ENCODE data around the gene CCT8L2.
"Not testable (repeated sequence)": the region's sequence is repeated elsewhere in the genome, so short reads cannot be mapped to it uniquely, and the experiment has no call there.

The CCT8L2 gene

GRCh38 chr22:16559056-16559955, 33.3 kb downstream of the CCT8L2 start:
- in situ Hi-C loops (cut with MboI; ENCODE audit: low sequenced_read_pairs), result no loop called here

- in situ Hi-C loops (cut with MboI; ENCODE audit: low sequenced_read_pairs), result not testable (repeated sequence)
Measured at GRCh38 chr22:16558376-16558945, 34.1 kb downstream of the CCT8L2 start.

- in situ Hi-C loops (cut with MboI; ENCODE audit: low sequenced_read_pairs), result not testable (repeated sequence)
Measured at GRCh38 chr22:16557511-16557910, 35.1 kb downstream of the CCT8L2 start.

GRCh38 chr22:16555077-16555994, 37.3 kb downstream of the CCT8L2 start:
- in situ Hi-C loops (cut with MboI; ENCODE audit: low sequenced_read_pairs), result not testable (repeated sequence)

- in situ Hi-C loops (cut with MboI; ENCODE audit: low sequenced_read_pairs), result not testable (repeated sequence)
Measured at GRCh38 chr22:16543310-16543709, 49.3 kb downstream of the CCT8L2 start.

Data from HL-60/S4 treated with phorbol 12-myristate 13-acetate at 8.2 ng/mL for 4 days and 3 days (cell line).